PFSK-1 (cell line): ENCODE results near the gene DDX6.

Experiments
- POLR2AphosphoS5 ChIP-seq: IDR thresholded peaks from 2 replicates; pipeline ENCODE4 v1.6.1; 2012; ENCODE audit warnings: low read depth, mild to moderate bottlenecking, control low read depth, low read length, moderate library complexity
- REST ChIP-seq, 2 experiments: IDR thresholded peaks; 2 replicates each; pipeline versions ENCODE4 v1.6.1 to v1.8.0; 2011 to 2012; ENCODE audit warnings: low read depth in 2 of 2, low read length in 2 of 2, control low read depth in 1 of 2, inconsistent platforms in 1 of 2, mild to moderate bottlenecking in 1 of 2, moderate library complexity in 1 of 2; ENCODE audit not compliant: insufficient read depth in 1 of 2
- SIN3A ChIP-seq: IDR thresholded peaks from 2 replicates; pipeline ENCODE4 v1.6.1; 2012; ENCODE audit warnings: mild to moderate bottlenecking, low read length, moderate library complexity, borderline replicate concordance; ENCODE audit not compliant: insufficient read depth

GRCh38 chr11:118748056-118748455, 42.9 kb downstream of the DDX6 start:
- no peak for TF ChIP-seq SIN3A
- TF ChIP-seq POLR2AphosphoS5: no peak
- no peak for TF ChIP-seq REST (IDR thresholded peaks at IDR 0.05; ENCODE audit: insufficient read depth in 1 of 2, low read depth in 2 of 2, low read length in 2 of 2)
